ENCODE results near the gene MSL2. TPM values are rescaled to one million over a fixed set of nuclear protein-coding genes. Genes with fewer than 3 reads are reported as not detected.
"Not testable (repeated sequence)": the region's sequence is repeated elsewhere in the genome, so short reads cannot be mapped to it uniquely, and the experiment has no call there.

The MSL2 gene
- polyA plus RNA-seq (ENCODE audit: low read depth in 6 of 6): 10 to 100 TPM; 24.4 to 60.5 (median 53.8) TPM

DNA sequence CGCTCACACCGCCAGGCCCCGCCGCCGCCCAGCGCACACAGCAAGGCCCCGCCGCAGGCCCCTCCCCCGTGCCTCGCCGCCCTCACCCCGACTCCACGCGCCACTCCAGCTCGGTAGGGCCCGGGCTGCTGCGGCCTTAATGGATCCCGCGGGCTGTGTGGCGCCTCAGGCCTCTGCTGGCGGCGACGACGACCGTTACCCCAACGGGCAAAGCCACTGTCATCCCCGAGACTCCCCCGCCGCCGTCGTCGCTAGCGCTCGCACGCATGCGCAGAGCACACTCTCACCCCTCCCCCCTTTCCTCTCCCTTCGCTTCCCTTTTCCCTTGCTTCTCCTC is at the start of gene MSL2:
Gene MSL2 (minus strand): TSS at position 272 of the 337 bp plus-strand sequence. CDS start 1,222 bp downstream, outside the sequence.
- DNase-seq: no peak
- Mint-ChIP-seq H3K27me3 (peaks cover 0 to 8% (median 0%) of the 10 kb centered on the region in 3 donors), H3K27ac (peak within 1 kb of the TSS; percentile 98 to 100 (median 100)), H3K4me1 (peaks cover 46 to 65% (median 47%) of the 10 kb centered on the region in 3 donors), H3K36me3 (peaks cover 0 to 11% of the 10 kb centered on the region in 2 donors), H3K4me3 (peak within 1 kb of the TSS; percentile 87 to 100 (median 98)), H3K9me3 (no peaks in the 10 kb centered on the region)
- peak in 1 of 2 donors; percentile 25 for ATAC-seq (ENCODE audit: low read depth in 2 of 2)

- H3K36me3 Mint-ChIP-seq: no peaks in the 10 kb centered on the region
- no peaks in the 10 kb centered on the region for H3K9me3 Mint-ChIP-seq
- H3K4me1 Mint-ChIP-seq: peaks cover 5 to 10% (median 8%) of the 10 kb centered on the region in 3 donors
- H3K27me3 Mint-ChIP-seq: peaks cover 0 to 12% (median 7%) of the 10 kb centered on the region in 3 donors
- peak overlapping the region in 1 of 8 donors; percentile 42 for H3K4me3 Mint-ChIP-seq
- ATAC-seq (ENCODE audit: low read depth in 2 of 2) (no peak), DNase-seq (no peak)
- H3K27ac Mint-ChIP-seq: no peak overlapping the region
These were observed 49.6 kb upstream of the MSL2 start for GRCh38 chr3:136245691-136246090.

GRCh38 chr3:136239094-136239493 is 43.0 kb upstream of the MSL2 start:
- peak overlapping the region in 1 of 6 donors; percentile 32 for H3K27ac Mint-ChIP-seq

GRCh38 chr3:136237961-136238649 is 42.0 kb upstream of the MSL2 start:
- peaks cover 5 to 12% (median 10%) of the 10 kb centered on the region in 3 donors for H3K27me3 Mint-ChIP-seq
- no peak for DNase-seq
- no peaks in the 10 kb centered on the region for H3K4me1 Mint-ChIP-seq
- no peak overlapping the region for H3K27ac Mint-ChIP-seq
- no peaks in the 10 kb centered on the region for H3K36me3 Mint-ChIP-seq
- H3K9me3 Mint-ChIP-seq: no peaks in the 10 kb centered on the region
- H3K4me3 Mint-ChIP-seq: no peak overlapping the region
- no peak for ATAC-seq (ENCODE audit: low read depth in 2 of 2)

More at GRCh38 chr3:136239094-136239493, 43.0 kb upstream of the MSL2 start:
- H3K36me3 Mint-ChIP-seq: no peaks in the 10 kb centered on the region
- ATAC-seq (ENCODE audit: low read depth in 2 of 2) (no peak), DNase-seq (no peak)
- H3K27me3 Mint-ChIP-seq: peaks cover 4 to 15% (median 12%) of the 10 kb centered on the region in 3 donors
- H3K4me1 Mint-ChIP-seq: no peaks in the 10 kb centered on the region
- H3K9me3 Mint-ChIP-seq: no peaks in the 10 kb centered on the region
- H3K4me3 Mint-ChIP-seq: no peak overlapping the region

GRCh38 chr3:136237103-136237502 is 41.0 kb upstream of the MSL2 start:
- H3K27ac Mint-ChIP-seq: no peak overlapping the region
- H3K4me1 Mint-ChIP-seq: no peaks in the 10 kb centered on the region
- H3K9me3 Mint-ChIP-seq: no peaks in the 10 kb centered on the region
- no peak overlapping the region for H3K4me3 Mint-ChIP-seq
- ATAC-seq (ENCODE audit: low read depth in 2 of 2): no peak
- H3K36me3 Mint-ChIP-seq: no peaks in the 10 kb centered on the region
- peaks cover 5 to 8% (median 8%) of the 10 kb centered on the region in 3 donors for H3K27me3 Mint-ChIP-seq
- DNase-seq: no peak

- H3K4me1 Mint-ChIP-seq: no peaks in the 10 kb centered on the region
- H3K36me3 Mint-ChIP-seq: no peaks in the 10 kb centered on the region
- no peak overlapping the region for H3K4me3 Mint-ChIP-seq
- peaks cover 0 to 8% (median 5%) of the 10 kb centered on the region in 3 donors for H3K27me3 Mint-ChIP-seq
- ATAC-seq (ENCODE audit: low read depth in 2 of 2): no peak
- peak overlapping the region in 1 of 6 donors; percentile 18 for H3K27ac Mint-ChIP-seq
- H3K9me3 Mint-ChIP-seq: no peaks in the 10 kb centered on the region
- DNase-seq: no peak
These were observed 40.0 kb upstream of the MSL2 start for GRCh38 chr3:136236109-136236508.

DNA sequence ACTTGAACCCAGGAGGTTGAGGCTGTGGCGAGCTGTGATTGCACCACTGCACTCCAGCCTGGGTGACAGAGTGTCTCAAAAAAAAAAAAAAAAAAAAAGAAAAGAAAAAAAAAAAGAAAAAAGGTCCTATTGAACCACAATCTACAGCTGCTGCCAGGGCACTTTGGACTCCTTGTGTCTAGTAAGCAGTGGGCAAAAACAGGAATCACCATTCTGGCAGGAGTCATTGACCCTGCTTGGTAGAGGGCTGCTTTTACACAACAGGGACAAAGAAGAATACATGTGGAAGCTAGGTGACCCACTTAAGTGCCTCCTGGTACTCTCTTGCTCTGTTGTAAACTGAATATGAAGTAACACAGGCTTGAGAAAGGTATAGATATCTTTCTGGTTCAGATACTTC is 39.4 kb upstream of the MSL2 start:
- peaks cover 0 to 8% (median 5%) of the 10 kb centered on the region in 3 donors for H3K27me3 Mint-ChIP-seq
- ATAC-seq (ENCODE audit: low read depth in 2 of 2): no peak
- H3K4me3 Mint-ChIP-seq: no peak overlapping the region
- no peaks in the 10 kb centered on the region for H3K36me3 Mint-ChIP-seq
- no peaks in the 10 kb centered on the region for H3K9me3 Mint-ChIP-seq
- H3K4me1 Mint-ChIP-seq: no peaks in the 10 kb centered on the region
- DNase-seq: no peak
- H3K27ac Mint-ChIP-seq: no peak overlapping the region

DNA sequence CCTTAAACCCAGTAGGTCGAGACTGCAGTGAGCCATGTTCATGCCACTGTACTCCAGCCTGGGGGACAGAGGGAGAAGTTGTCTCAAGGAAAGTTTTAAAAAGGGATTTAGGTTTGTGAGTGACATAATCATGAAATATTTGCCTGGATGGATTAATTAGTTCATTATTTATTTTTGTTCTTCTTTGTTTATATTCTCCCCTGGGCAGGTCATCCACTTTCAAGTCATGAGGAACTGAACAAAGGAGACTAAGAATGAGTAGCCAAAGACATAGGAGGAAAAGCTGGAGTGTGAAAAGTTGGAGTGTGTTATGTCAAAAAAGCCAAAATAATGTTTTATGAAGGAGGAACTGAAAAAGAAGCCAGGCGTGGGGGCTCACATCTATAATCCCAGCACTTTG is 36.3 kb upstream of the MSL2 start:
- ATAC-seq (ENCODE audit: low read depth in 2 of 2): no peak
- H3K27me3 Mint-ChIP-seq: peaks cover 0 to 5% (median 5%) of the 10 kb centered on the region in 3 donors
- peak overlapping the region in 2 of 6 donors; percentile 45 to 68 for H3K27ac Mint-ChIP-seq
- peaks cover 0 to 1% (median 0%) of the 10 kb centered on the region in 7 donors for H3K9me3 Mint-ChIP-seq
- H3K36me3 Mint-ChIP-seq: no peaks in the 10 kb centered on the region
- no peak for DNase-seq
- H3K4me3 Mint-ChIP-seq: no peak overlapping the region
- no peaks in the 10 kb centered on the region for H3K4me1 Mint-ChIP-seq

DNA sequence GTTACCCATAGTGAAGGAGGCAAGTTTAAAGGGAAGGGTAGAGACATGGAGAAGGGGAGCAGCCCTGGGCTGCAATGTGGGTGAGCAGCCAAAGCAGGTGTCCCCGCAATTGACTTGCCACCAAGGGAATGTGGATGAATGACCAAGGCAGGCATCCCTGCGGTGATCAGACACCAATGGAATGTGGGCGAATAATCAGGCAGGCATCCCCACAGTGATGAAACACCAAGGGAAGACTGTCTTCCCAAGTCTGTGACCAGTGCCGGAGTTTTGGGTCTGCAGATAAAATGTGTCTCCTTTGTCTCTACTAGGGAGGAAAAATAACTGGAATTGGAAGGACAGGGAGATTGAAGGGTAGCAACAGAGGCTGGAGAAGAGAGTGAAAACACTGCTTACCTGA is 26.6 kb upstream of the MSL2 start:
- H3K4me3 Mint-ChIP-seq; ATAC-seq (ENCODE audit: low read depth in 2 of 2); DNase-seq; H3K27ac Mint-ChIP-seq; H3K4me1 Mint-ChIP-seq: not testable (repeated sequence)
- peaks cover 0 to 19% (median 6%) of the 10 kb centered on the region in 7 donors for H3K9me3 Mint-ChIP-seq
- peaks cover 0 to 20% of the 10 kb centered on the region in 2 donors for H3K36me3 Mint-ChIP-seq
- peaks cover 13 to 27% (median 20%) of the 10 kb centered on the region in 3 donors for H3K27me3 Mint-ChIP-seq

- no peak overlapping the region for H3K4me3 Mint-ChIP-seq
- no peak overlapping the region for H3K27ac Mint-ChIP-seq
- H3K4me1 Mint-ChIP-seq: peaks cover 0 to under 1% (median 0%) of the 10 kb centered on the region in 3 donors
- DNase-seq: no peak
- H3K9me3 Mint-ChIP-seq: peaks cover 0 to 1% (median 0%) of the 10 kb centered on the region in 7 donors
- no peaks in the 10 kb centered on the region for H3K36me3 Mint-ChIP-seq
- ATAC-seq (ENCODE audit: low read depth in 2 of 2): no peak
- H3K27me3 Mint-ChIP-seq: peaks cover 5 to 21% (median 17%) of the 10 kb centered on the region in 3 donors
These were observed 15.4 kb upstream of the MSL2 start for GRCh38 chr3:136211547-136211946.

GRCh38 chr3:136209921-136210320 is 13.8 kb upstream of the MSL2 start:
- ATAC-seq (ENCODE audit: low read depth in 2 of 2) (no peak), DNase-seq (no peak)
- H3K27ac Mint-ChIP-seq: no peak overlapping the region
- H3K27me3 Mint-ChIP-seq: peaks cover 13 to 26% (median 17%) of the 10 kb centered on the region in 3 donors
- no peak overlapping the region for H3K4me3 Mint-ChIP-seq
- H3K4me1 Mint-ChIP-seq: peaks cover 0 to 4% (median 0%) of the 10 kb centered on the region in 3 donors
- peaks cover 0 to 1% (median 0%) of the 10 kb centered on the region in 7 donors for H3K9me3 Mint-ChIP-seq
- H3K36me3 Mint-ChIP-seq: no peaks in the 10 kb centered on the region

DNA sequence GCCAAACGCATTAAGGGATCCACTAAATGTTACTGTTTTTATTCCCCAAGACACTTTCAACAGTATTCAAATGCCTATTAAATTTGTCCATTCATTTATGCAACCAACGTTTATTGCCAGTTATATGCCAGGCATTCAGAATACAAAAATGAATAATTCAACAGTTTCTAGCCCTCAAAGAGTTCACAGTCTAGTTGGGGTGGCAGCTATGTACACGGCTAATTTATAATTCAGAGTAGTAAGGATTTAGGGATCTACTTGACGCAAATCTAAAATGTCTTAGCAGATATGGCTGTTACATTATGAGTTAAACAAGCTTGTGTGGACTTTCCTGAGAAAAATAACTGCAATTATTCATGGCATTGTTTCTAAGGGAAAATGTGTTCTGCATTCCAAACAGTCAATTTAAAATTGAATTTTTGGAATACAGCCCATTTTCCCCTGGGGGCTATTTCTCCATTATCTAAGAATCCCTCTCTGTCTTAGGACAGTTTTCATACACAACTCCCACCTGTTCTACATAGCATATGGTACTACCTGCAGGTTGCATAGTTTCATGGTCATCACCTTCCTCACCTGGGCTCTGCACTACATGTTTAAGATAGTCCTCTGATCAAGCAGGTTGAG is 11.5 kb upstream of the MSL2 start:
- H3K4me1 Mint-ChIP-seq: peaks cover 0 to 4% (median 0%) of the 10 kb centered on the region in 3 donors
- H3K27me3 Mint-ChIP-seq: peaks cover 13 to 26% (median 17%) of the 10 kb centered on the region in 3 donors
- ATAC-seq (ENCODE audit: low read depth in 2 of 2) (no peak), DNase-seq (no peak)
- no peaks in the 10 kb centered on the region for H3K9me3 Mint-ChIP-seq
- no peaks in the 10 kb centered on the region for H3K36me3 Mint-ChIP-seq
- no peak overlapping the region for H3K4me3 Mint-ChIP-seq
- no peak overlapping the region for H3K27ac Mint-ChIP-seq

DNA sequence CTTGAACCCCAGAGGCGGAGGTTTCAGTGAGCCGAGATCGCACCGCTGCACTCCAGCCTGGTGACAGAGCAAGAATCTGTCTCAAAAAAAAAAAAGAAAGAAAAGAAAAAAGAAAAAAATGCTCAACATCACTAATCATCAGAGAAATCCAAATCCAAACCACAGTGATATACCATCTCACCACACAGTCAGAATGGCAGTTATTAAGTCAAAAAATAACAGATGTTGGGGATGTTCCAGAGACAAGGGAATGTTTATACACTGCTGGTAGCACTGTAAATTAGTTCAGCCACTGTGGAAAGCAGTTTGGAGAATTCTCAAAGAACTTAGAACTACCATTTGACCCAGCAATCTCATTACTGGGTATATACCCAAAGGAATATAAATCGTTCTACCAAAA is 3.1 kb upstream of the MSL2 start:
- H3K36me3 Mint-ChIP-seq: peaks cover 0 to 10% of the 10 kb centered on the region in 2 donors
- not testable (repeated sequence) for DNase-seq; H3K4me3 Mint-ChIP-seq; ATAC-seq (ENCODE audit: low read depth in 2 of 2); H3K27ac Mint-ChIP-seq; H3K27me3 Mint-ChIP-seq; H3K9me3 Mint-ChIP-seq
- H3K4me1 Mint-ChIP-seq: peaks cover 17 to 34% (median 27%) of the 10 kb centered on the region in 3 donors
